IMR-90 (cell line): ENCODE measurements around the gene CDH7. TPM values are rescaled to one million over a fixed set of nuclear protein-coding genes. Genes with fewer than 3 reads are reported as not detected.

ENCODE experiments used
- ATAC-seq: fragments of 200-7000 bp; cut with Tn5 transposase; 2 replicates; pipeline ENCODE4 v1.9.1; 2020; ENCODE audit warnings: low read depth, mild to moderate bottlenecking, moderate library complexity
- BruUV-seq: library from RNA; stranded (reverse); fragments of 400-500 nt; replicated peaks from 2 replicates; lab custom pipeline; 2021; lab: Mats Ljungman, UMichigan
- CTCF ChIA-PET: fragments of 300-600 bp; formaldehyde crosslinking; extraction: SDS; loops from one replicate; lab custom pipeline; 2021; ENCODE audit warnings: antibody characterized with exemption; lab: Yijun Ruan, JAX
- POLR2A ChIA-PET: fragments of 300-600 bp; sonication (Branson Sonifier 250); formaldehyde crosslinking; loops from one replicate; lab custom pipeline; 2022; ENCODE audit warnings: antibody characterized with exemption; ENCODE audit not compliant: unreplicated experiment; lab: Charles Lee
- DNase-seq: peaks from one replicate; pipeline ENCODE4 v3.0.0; 2013
- H2AFZ ChIP-seq: replicated peaks from 2 replicates; pipeline ENCODE3; 2013; ENCODE audit warnings: low read length, mild to moderate bottlenecking; ENCODE audit not compliant: poor library complexity
- H2AK5ac ChIP-seq: 2 replicates; pipeline ENCODE4 v1.6.1; 2013; ENCODE audit warnings: low read depth, low read length, inconsistent platforms
- H2AK9ac ChIP-seq: replicated peaks from 2 replicates; pipeline ENCODE3; 2013; ENCODE audit warnings: mild to moderate bottlenecking, low read depth, low read length, moderate library complexity; ENCODE audit not compliant: poor library complexity
- H2BK120ac ChIP-seq: 2 replicates; pipeline ENCODE4 v1.6.1; 2013; ENCODE audit warnings: low read depth, low read length, inconsistent platforms
- H2BK15ac ChIP-seq: 3 replicates; pipeline ENCODE4 v1.6.1; 2013; ENCODE audit warnings: low read depth, low read length, inconsistent platforms
- H2BK20ac ChIP-seq: 2 replicates; pipeline ENCODE4 v1.6.1; 2013; ENCODE audit warnings: low read depth, mild to moderate bottlenecking, inconsistent platforms, low read length, moderate library complexity
- H2BK5ac ChIP-seq: 2 replicates; pipeline ENCODE4 v1.6.1; 2013; ENCODE audit warnings: mild to moderate bottlenecking, low read depth, low read length, inconsistent platforms; ENCODE audit not compliant: poor library complexity, severe bottlenecking
- H3K14ac ChIP-seq: replicated peaks from 2 replicates; pipeline ENCODE4 v1.6.1; 2013; ENCODE audit warnings: low read depth, low read length, inconsistent platforms
- H3K18ac ChIP-seq: 2 replicates; pipeline ENCODE4 v1.6.1; 2013; ENCODE audit warnings: low read depth, low read length, control low read depth
- H3K23ac ChIP-seq: 2 replicates; pipeline ENCODE4 v1.6.1; 2013; ENCODE audit warnings: low read depth, low read length, inconsistent platforms
- H3K27ac ChIP-seq: 2 replicates; pipeline ENCODE4 v1.5.1; 2013; ENCODE audit warnings: mild to moderate bottlenecking, control low read depth, low read length; ENCODE audit not compliant: insufficient read depth
- H3K27me3 ChIP-seq: 2 replicates; pipeline ENCODE4 v1.6.1; 2013; ENCODE audit warnings: low read length; ENCODE audit not compliant: control insufficient read depth, insufficient read depth
- H3K36me3 ChIP-seq: 2 replicates; pipeline ENCODE4 v1.6.1; 2013; ENCODE audit warnings: low read length, mixed read lengths; ENCODE audit not compliant: control insufficient read depth, insufficient read depth
- H3K4ac ChIP-seq: 2 replicates; pipeline ENCODE4 v1.6.1; 2013; ENCODE audit warnings: low read depth, low read length, inconsistent platforms
- H3K4me1 ChIP-seq: 2 replicates; pipeline ENCODE4 v1.6.1; 2013; ENCODE audit warnings: low read length, mixed read lengths; ENCODE audit not compliant: control insufficient read depth, insufficient read depth
- H3K4me2 ChIP-seq: 2 replicates; pipeline ENCODE4 v1.6.1; 2013; ENCODE audit warnings: low read depth, mild to moderate bottlenecking, control low read depth, low read length, moderate library complexity
- H3K4me3 ChIP-seq: 2 replicates; pipeline ENCODE4 v1.5.1; 2013; ENCODE audit warnings: low read depth, mild to moderate bottlenecking, control low read depth, low read length, moderate library complexity; ENCODE audit not compliant: insufficient read depth
- H3K56ac ChIP-seq: 2 replicates; pipeline ENCODE4 v1.6.1; 2013; ENCODE audit warnings: low read length, inconsistent platforms; ENCODE audit not compliant: insufficient read depth; ENCODE audit errors: extremely low read depth
- H3K79me1 ChIP-seq, 2 experiments: 2 replicates each; pipeline ENCODE4 v1.6.1; 2013; ENCODE audit warnings: low read length in 2 of 2, inconsistent platforms in 1 of 2, low read depth in 1 of 2
- H3K9ac ChIP-seq: 2 replicates; pipeline ENCODE4 v1.6.1; 2013; ENCODE audit warnings: low read depth, low read length, control low read depth
- H3K9me1 ChIP-seq: 2 replicates; pipeline ENCODE4 v1.6.1; 2013; ENCODE audit warnings: low read length, inconsistent platforms; ENCODE audit not compliant: insufficient read depth
- H3K9me3 ChIP-seq: 2 replicates; pipeline ENCODE4 v1.6.1; 2013; ENCODE audit warnings: low read length; ENCODE audit not compliant: control insufficient read depth, insufficient read depth
- H4K20me1 ChIP-seq: 2 replicates; pipeline ENCODE4 v1.6.1; 2013; ENCODE audit warnings: low read length, inconsistent platforms; ENCODE audit not compliant: insufficient read depth
- H4K5ac ChIP-seq: 2 replicates; pipeline ENCODE4 v1.6.1; 2013; ENCODE audit warnings: mild to moderate bottlenecking, low read depth, low read length, control low read depth
- H4K8ac ChIP-seq, 2 experiments: 2 replicates each; pipeline ENCODE4 v1.6.1; 2013; ENCODE audit warnings: low read depth in 2 of 2, low read length in 2 of 2, control low read depth in 1 of 2, inconsistent platforms in 1 of 2
- H4K91ac ChIP-seq: 2 replicates; pipeline ENCODE4 v1.6.1; 2013; ENCODE audit warnings: low read depth, low read length, inconsistent platforms; ENCODE audit not compliant: insufficient read depth
- BHLHE40 ChIP-seq: fragments of 150-350 bp; IDR thresholded peaks from 2 replicates; pipeline ENCODE4 v1.6.1; 2016; ENCODE audit warnings: mild to moderate bottlenecking, low read depth, low read length
- FOS ChIP-seq: fragments of 150-350 bp; IDR thresholded peaks from 2 replicates; pipeline ENCODE4 v1.6.1; 2016; ENCODE audit warnings: low read depth, low read length
- MAFK ChIP-seq: IDR thresholded peaks from 2 replicates; pipeline ENCODE4 v1.6.1; 2012; ENCODE audit warnings: low read depth, low read length, improper control_type of control experiment
- MAZ ChIP-seq: IDR thresholded peaks from 2 replicates; pipeline ENCODE4 v1.6.1; 2012; ENCODE audit warnings: low read depth, mild to moderate bottlenecking, low read length, improper control_type of control experiment, moderate library complexity, borderline replicate concordance
- NFE2L2 ChIP-seq: fragments of 150-350 bp; IDR thresholded peaks from 2 replicates; pipeline ENCODE4 v1.6.1; 2016; ENCODE audit warnings: low read depth, mild to moderate bottlenecking, low read length
- RAD21 ChIP-seq: IDR thresholded peaks from 2 replicates; pipeline ENCODE4 v1.6.1; 2012; ENCODE audit warnings: low read length, improper control_type of control experiment
- RFX5 ChIP-seq: IDR thresholded peaks from 2 replicates; pipeline ENCODE4 v1.8.0; 2012; ENCODE audit warnings: low read depth, mild to moderate bottlenecking, low read length, moderate library complexity
- SMC3 ChIP-seq: fragments of 150-350 bp; IDR thresholded peaks from 2 replicates; pipeline ENCODE4 v1.6.1; 2016; ENCODE audit warnings: low read depth, mild to moderate bottlenecking, antibody characterized with exemption, low read length, moderate library complexity
- WGBS, 2 experiments: methylation state at CpG; one replicate each; pipeline versions ENCODE4 v1.1.5 to v1.1.7; 2013; ENCODE audit warnings: missing lambda C conversion rate in 2 of 2; ENCODE audit not compliant: insufficient read length in 1 of 2; ENCODE audit errors: extremely low coverage in 2 of 2; 5-methylcytosine and 5-hydroxymethylcytosine counted together
- dilution Hi-C: fragments of 300-500 bp; cut with HindIII; formaldehyde crosslinking; loops from one replicate; pipeline ENCODE4 v1.14.3; 2018; ENCODE audit warnings: low sequenced_read_pairs; ENCODE audit not compliant: unreplicated experiment
- in situ Hi-C: fragments of 300-500 bp; cut with MboI; formaldehyde crosslinking; loops from 3 replicates; pipeline ENCODE4 v1.14.3; 2019; ENCODE audit warnings: low sequenced_read_pairs, inconsistent platforms, mixed read lengths
- intact Hi-C: fragments of 100-400 bp; cut with micrococcal nuclease; formaldehyde crosslinking; loops from 2 replicates; pipeline ENCODE4 v1.10.0; 2022
- polyA plus RNA-seq, 3 experiments: library from polyadenylated mRNA; depleted of rRNA; stranded (reverse); fragments of >200 nt; gene quantifications; 2 replicates each; pipeline ENCODE4 v1.2.3, GENCODE V29; 2012; ENCODE audit warnings: low replicate concordance in 1 of 3
- total RNA-seq: library from RNA; depleted of rRNA; stranded (reverse); fragments of >200 nt; gene quantifications from 2 replicates; pipeline ENCODE4 v1.2.3, GENCODE V29; 2012
- TF ChIP-seq, protein P1 (sequence below): fragments of 150-350 bp; IDR thresholded peaks from 2 replicates; pipeline ENCODE4 v1.6.1; 2017; ENCODE audit warnings: mild to moderate bottlenecking, antibody characterized with exemption, low read length, low read depth
- TF ChIP-seq, protein P2 (sequence below): conservative IDR thresholded peaks from 2 replicates; pipeline ENCODE4 v1.5.1; 2012; ENCODE audit warnings: mild to moderate bottlenecking, low read depth, low read length, improper control_type of control experiment

Gene CDH7
- total and polyA plus RNA-seq, 2 of the 4 experiments (the other 2 are of a cell fraction), result not detected

DNA sequence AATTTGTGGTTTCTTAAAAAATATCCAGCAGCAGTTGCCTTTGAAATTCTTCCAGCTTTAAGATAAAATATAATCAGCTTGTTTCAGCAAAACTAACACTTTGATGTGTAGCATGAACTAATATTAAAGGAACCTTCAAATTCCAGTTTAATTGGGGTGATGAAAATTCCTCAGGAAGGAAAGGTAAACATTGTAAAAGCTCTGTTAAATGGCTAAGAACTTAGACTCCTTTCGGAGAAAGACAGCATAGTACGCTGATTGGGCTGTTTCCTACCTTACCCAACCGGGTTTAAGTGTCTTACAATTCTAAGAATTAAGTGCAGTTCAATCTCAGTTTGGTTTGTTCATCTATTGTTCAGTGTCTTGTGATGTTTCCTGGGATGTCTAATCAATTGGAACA is 108.3 kb downstream of the CDH7 start:
- ChIA-PET POLR2A (no interaction called here), CTCF (no interaction called here)
- Histone ChIP-seq H2BK15ac (no peak overlapping the region), H3K56ac (no peak overlapping the region), H4K5ac (no peak overlapping the region), H4K20me1 (no peaks in the 10 kb centered on the region), H4K91ac (no peak overlapping the region), H4K8ac (no peak overlapping the region), H3K23ac (no peak overlapping the region), H3K4me3 (no peak overlapping the region), H3K27ac (no peak overlapping the region), H3K9me1 (no peaks in the 10 kb centered on the region), H2BK5ac (no peak overlapping the region), H2AK5ac (no peak overlapping the region), H3K9ac (no peak overlapping the region), H3K18ac (no peak overlapping the region), H3K27me3 (no peaks in the 10 kb centered on the region), H3K9me3 (peaks cover 3% of the 10 kb centered on the region; the same call in 1 of the 2 replicates), H3K4me1 (no peaks in the 10 kb centered on the region), H2BK120ac (no peak overlapping the region), H3K14ac (no peak overlapping the region), H2AK9ac (no peak overlapping the region), H3K36me3 (no peaks in the 10 kb centered on the region), H3K4me2 (no peak overlapping the region), H2BK20ac (no peak overlapping the region), H3K79me1 (no peaks in the 10 kb centered on the region), H3K4ac (no peak overlapping the region), H2AFZ (no peak overlapping the region)
- DNase-seq (no peak), ATAC-seq (no peak)
- BruUV-seq, result no TSS peak
- no CpG with 5 or more reads among the region's 3 CpGs for WGBS, 2 experiments
- dilution Hi-C loops (no loop called here), in situ Hi-C loops (no loop called here), intact Hi-C loops (no loop called here)
- TF ChIP-seq MAFK (no peak), BHLHE40 (no peak), FOS (no peak), MAZ (no peak), NFE2L2 (no peak), RFX5 (no peak), SMC3 (no peak), RAD21 (no peak)
- TF ChIP-seq, protein P1, sequence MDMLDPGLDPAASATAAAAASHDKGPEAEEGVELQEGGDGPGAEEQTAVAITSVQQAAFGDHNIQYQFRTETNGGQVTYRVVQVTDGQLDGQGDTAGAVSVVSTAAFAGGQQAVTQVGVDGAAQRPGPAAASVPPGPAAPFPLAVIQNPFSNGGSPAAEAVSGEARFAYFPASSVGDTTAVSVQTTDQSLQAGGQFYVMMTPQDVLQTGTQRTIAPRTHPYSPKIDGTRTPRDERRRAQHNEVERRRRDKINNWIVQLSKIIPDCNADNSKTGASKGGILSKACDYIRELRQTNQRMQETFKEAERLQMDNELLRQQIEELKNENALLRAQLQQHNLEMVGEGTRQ, result no peak
- TF ChIP-seq, protein P2, sequence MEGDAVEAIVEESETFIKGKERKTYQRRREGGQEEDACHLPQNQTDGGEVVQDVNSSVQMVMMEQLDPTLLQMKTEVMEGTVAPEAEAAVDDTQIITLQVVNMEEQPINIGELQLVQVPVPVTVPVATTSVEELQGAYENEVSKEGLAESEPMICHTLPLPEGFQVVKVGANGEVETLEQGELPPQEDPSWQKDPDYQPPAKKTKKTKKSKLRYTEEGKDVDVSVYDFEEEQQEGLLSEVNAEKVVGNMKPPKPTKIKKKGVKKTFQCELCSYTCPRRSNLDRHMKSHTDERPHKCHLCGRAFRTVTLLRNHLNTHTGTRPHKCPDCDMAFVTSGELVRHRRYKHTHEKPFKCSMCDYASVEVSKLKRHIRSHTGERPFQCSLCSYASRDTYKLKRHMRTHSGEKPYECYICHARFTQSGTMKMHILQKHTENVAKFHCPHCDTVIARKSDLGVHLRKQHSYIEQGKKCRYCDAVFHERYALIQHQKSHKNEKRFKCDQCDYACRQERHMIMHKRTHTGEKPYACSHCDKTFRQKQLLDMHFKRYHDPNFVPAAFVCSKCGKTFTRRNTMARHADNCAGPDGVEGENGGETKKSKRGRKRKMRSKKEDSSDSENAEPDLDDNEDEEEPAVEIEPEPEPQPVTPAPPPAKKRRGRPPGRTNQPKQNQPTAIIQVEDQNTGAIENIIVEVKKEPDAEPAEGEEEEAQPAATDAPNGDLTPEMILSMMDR, result no peak
